Right atrium auricular region (tissue), 2 donors: Measurements from ENCODE around the gene CIB4. TPM values are rescaled to one million over a fixed set of nuclear protein-coding genes. Genes with fewer than 3 reads are reported as not detected.

Experiments used
- DNase-seq: peaks from one replicate; pipeline ENCODE4 v3.0.0-alpha.2; 2019; ENCODE audit warnings: low spot score
- H3K27ac ChIP-seq, 2 donors: fragments of 200-600 bp; sonication (generic); 1 replicate in 1 of 2; 2 replicates in 1 of 2; pipeline ENCODE4 v1.5.1; 2016 to 2019
- H3K27me3 ChIP-seq, 2 donors: fragments of 200-600 bp; sonication (generic); one replicate each; pipeline versions ENCODE4 v1.5.1 to v1.6.0; 2017 to 2019
- H3K36me3 ChIP-seq: fragments of 200-600 bp; sonication (generic); one replicate; pipeline ENCODE4 v1.5.1; 2016
- H3K4me1 ChIP-seq, 2 donors: fragments of 200-600 bp; sonication (generic); one replicate each; pipeline versions ENCODE4 v1.5.1 to v1.6.0; 2017 to 2019
- H3K4me3 ChIP-seq, 2 donors: fragments of 200-600 bp; sonication (generic); 1 replicate in 1 of 2; 2 replicates in 1 of 2; pipeline ENCODE4 v1.5.1; 2017 to 2019; ENCODE audit warnings: mild to moderate bottlenecking in 1 of 2, moderate library complexity in 1 of 2
- H3K9me3 ChIP-seq, 2 donors: fragments of 200-600 bp; sonication (generic); one replicate each; pipeline ENCODE4 v1.5.1; 2019
- total RNA-seq, 2 donors: library from RNA; depleted of rRNA; stranded (reverse); fragments of >200 nt; gene quantifications; one replicate each; pipeline ENCODE4 v1.1.0, GENCODE V29; 2016
- TF ChIP-seq, protein P1 (sequence below), 2 donors: fragments of 200-600 bp; sonication (generic); IDR thresholded peaks; one replicate each; pipeline ENCODE4 v1.5.1; 2019; ENCODE audit warnings: antibody characterized with exemption in 2 of 2

The CIB4 gene
- total RNA-seq, 2 donors from 2014 or later: not detected

DNA sequence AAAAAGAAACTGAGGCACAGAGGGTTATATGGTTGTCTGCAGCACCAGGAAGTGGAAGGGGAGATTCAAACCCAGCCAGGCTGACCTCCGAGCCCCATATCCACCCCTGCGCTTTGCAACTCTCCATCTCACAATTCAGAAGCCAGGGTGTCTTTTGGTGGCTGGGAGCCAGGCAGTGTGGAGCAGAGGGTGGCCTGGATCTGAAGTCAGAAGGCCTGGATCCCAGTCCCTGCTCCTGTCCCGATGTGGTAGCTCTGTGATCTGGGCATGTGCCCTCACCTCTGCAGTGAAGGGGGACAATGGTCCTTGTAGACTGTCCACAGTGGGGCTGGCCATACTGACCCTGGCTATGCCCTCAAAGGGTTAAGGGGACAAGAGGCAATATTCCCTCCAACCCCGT lies 57.0 kb downstream of the CIB4 start:
- Histone ChIP-seq H3K27me3 (no peaks in the 10 kb centered on the region), H3K27ac (no peak overlapping the region), H3K4me3 (no peak overlapping the region), H3K9me3 (no peaks in the 10 kb centered on the region), H3K4me1 (no peaks in the 10 kb centered on the region), H3K36me3 (no peaks in the 10 kb centered on the region)
- DNase-seq: no peak
- TF ChIP-seq, protein P1, sequence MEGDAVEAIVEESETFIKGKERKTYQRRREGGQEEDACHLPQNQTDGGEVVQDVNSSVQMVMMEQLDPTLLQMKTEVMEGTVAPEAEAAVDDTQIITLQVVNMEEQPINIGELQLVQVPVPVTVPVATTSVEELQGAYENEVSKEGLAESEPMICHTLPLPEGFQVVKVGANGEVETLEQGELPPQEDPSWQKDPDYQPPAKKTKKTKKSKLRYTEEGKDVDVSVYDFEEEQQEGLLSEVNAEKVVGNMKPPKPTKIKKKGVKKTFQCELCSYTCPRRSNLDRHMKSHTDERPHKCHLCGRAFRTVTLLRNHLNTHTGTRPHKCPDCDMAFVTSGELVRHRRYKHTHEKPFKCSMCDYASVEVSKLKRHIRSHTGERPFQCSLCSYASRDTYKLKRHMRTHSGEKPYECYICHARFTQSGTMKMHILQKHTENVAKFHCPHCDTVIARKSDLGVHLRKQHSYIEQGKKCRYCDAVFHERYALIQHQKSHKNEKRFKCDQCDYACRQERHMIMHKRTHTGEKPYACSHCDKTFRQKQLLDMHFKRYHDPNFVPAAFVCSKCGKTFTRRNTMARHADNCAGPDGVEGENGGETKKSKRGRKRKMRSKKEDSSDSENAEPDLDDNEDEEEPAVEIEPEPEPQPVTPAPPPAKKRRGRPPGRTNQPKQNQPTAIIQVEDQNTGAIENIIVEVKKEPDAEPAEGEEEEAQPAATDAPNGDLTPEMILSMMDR (IDR thresholded peaks at IDR 0.05): no peak

DNA sequence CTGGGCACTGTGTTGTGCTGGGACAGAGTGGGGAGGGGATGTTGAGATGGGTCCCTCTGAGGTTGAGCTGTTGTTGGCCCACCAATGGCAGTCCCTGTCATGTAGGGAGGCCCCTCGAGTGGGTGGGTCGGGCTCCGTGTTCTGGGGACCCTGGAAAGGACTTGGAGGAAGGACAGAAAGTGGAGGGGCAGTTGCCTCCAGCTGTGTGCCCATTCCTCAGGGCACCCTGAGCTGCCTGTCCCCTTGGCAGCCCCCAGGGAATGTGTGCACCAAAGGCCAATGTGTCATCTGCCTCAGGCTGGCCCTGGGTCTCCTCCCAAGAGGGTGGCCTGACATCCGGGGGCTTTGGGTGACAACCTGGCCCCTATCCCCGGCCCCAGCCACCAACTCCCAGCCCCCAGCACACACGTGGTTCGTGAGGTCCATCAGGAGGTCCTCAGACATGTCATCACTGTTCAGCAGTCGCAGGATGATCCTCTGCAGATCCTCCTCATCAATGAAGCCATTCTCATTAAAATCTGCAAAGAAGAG lies 57.7 kb downstream of the CIB4 start:
- Histone ChIP-seq H3K4me1 (no peaks in the 10 kb centered on the region), H3K27ac (no peak overlapping the region), H3K36me3 (no peaks in the 10 kb centered on the region), H3K4me3 (no peak overlapping the region), H3K27me3 (no peaks in the 10 kb centered on the region), H3K9me3 (no peaks in the 10 kb centered on the region)
- TF ChIP-seq, protein P1 (IDR thresholded peaks at IDR 0.05): no peak
- no peak for DNase-seq

DNA sequence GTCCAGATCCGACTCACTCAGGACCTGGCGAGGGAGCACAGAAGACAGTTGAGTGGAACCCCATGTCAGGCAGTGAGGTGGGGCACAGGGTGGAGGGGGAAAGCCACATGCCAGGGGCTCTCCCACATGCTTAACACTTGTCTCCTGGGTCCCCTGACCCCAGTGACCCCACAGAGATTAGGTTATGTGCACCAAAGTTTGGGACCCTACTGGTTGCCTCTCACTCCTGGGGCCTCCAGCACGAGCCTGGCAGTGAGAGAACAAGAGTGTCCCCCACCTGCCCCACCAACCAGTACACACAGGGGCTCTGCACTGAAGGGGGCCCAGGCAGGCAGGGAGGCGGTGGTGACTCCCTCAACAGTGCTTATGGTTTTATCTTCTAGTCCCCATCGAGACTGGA lies 58.3 kb downstream of the CIB4 start:
- no peak overlapping the region for H3K4me3 ChIP-seq
- no peaks in the 10 kb centered on the region for H3K9me3 ChIP-seq
- DNase-seq: no peak
- H3K4me1 ChIP-seq: no peaks in the 10 kb centered on the region
- no peaks in the 10 kb centered on the region for H3K36me3 ChIP-seq
- TF ChIP-seq, protein P1 (IDR thresholded peaks at IDR 0.05): no peak
- H3K27me3 ChIP-seq: no peaks in the 10 kb centered on the region
- no peak overlapping the region for H3K27ac ChIP-seq

DNA sequence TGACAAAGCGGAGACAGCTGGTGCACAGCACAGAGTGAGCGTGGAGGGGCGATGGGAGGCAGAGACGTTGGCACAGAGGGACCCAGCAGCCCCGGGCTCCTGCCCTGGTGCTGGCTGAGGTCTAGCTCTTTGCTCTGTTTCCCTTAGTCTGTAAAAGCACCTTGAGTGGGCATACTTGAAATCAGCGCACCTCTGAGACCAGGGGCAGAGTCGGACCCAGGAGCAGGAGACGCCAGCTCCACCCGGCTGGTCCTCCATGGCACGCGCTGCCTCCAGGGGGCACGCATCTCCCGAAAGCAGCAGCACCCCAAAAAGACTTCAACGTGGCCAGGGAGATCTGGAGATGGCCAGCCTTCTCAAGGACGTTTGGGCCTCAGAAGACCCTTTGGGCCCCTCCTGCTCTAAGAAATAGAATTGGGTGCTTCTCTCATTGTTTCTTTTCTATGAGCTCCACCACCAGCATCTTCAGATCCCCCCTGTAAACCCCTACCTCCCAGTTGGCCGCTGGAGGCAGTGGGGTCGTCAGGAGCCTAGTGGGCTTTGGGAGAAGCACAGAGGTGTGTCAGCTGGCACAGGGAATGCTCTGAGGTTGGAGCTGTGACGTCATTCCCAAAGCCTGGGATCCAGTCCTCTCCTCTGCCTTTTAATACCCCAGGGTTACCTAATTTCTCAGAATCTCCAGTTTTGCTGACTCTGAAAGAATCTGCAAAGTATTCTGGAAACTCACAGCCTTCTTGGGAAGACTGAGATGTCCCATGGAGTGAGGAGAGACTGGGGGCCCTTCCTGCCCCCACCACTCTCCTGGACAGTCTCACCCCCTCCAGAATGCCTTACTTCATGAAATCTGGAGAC lies 58.9 kb downstream of the CIB4 start:
- Histone ChIP-seq H3K27ac (no peak overlapping the region), H3K36me3 (no peaks in the 10 kb centered on the region), H3K4me3 (no peak overlapping the region), H3K4me1 (no peaks in the 10 kb centered on the region), H3K9me3 (no peaks in the 10 kb centered on the region), H3K27me3 (no peaks in the 10 kb centered on the region)
- DNase-seq: no peak
- TF ChIP-seq, protein P1 (IDR thresholded peaks at IDR 0.05): no peak

DNA sequence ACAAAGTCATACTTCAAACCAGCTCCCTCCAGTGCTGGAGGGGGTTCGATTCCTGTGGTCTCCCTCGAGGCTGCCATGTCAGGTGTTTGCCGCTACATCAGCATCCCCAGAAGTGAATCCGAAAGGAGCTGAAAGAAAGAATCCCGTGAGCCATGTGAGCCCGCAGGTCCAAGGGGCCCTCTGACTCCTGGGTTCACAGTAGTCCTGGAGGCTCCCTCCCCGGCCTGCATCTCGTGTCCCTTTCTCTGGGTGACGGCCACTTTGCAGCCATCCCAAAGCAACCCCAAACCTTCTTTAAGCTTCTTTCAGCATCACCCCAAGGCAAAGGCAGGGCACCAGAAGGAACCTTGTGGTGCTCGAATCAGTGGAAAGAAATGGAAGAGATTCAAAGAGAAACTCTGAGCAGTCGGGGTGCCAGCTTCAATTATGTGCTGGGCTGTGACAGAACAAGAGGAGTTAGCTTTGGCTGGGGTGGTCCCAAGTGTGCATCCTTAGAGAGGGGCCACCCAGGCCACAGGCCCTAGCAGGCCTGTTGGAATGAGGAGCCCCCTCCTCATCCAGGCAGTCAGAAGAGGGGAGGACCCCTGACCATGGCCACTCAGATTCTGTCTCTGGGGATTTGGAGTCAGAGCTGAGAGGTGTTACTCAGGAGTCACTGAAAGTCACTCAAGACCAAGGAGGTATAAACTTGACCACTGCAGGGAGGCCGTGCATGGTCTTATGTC lies 59.7 kb downstream of the CIB4 start:
- H3K27me3 ChIP-seq: no peaks in the 10 kb centered on the region
- TF ChIP-seq, protein P1 (IDR thresholded peaks at IDR 0.05): no peak
- no peak for DNase-seq

More for the DNA sequence above, 59.7 kb downstream of the CIB4 start:
- no peak overlapping the region for H3K4me3 ChIP-seq
- no peaks in the 10 kb centered on the region for H3K36me3 ChIP-seq
- no peak overlapping the region for H3K27ac ChIP-seq
- no peaks in the 10 kb centered on the region for H3K4me1 ChIP-seq
- H3K9me3 ChIP-seq: no peaks in the 10 kb centered on the region
